ENCODE results near the gene ZNF274.

DNA sequence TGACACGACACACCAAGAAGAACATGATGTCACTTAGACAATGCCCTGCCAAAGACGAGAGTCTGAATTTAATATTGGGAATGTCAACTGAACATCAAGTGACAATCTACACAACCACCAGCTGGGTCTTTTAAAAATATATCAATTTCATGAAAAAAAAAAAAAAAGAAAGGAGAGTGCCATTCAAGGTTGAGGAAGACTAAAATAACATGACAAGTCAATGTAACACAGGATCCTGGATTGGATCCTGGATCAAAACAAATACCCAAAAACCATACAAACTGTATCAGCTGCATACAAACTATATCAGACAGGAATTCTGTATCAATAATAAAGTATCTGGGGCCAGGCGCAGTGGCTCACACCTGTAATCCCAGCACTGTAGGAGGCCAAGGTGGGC, 37.0 kb upstream of the ZNF274 start:
- TF ChIP-seq, protein P1, sequence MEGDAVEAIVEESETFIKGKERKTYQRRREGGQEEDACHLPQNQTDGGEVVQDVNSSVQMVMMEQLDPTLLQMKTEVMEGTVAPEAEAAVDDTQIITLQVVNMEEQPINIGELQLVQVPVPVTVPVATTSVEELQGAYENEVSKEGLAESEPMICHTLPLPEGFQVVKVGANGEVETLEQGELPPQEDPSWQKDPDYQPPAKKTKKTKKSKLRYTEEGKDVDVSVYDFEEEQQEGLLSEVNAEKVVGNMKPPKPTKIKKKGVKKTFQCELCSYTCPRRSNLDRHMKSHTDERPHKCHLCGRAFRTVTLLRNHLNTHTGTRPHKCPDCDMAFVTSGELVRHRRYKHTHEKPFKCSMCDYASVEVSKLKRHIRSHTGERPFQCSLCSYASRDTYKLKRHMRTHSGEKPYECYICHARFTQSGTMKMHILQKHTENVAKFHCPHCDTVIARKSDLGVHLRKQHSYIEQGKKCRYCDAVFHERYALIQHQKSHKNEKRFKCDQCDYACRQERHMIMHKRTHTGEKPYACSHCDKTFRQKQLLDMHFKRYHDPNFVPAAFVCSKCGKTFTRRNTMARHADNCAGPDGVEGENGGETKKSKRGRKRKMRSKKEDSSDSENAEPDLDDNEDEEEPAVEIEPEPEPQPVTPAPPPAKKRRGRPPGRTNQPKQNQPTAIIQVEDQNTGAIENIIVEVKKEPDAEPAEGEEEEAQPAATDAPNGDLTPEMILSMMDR (IDR thresholded peaks at IDR 0.05), result no peak
- TF ChIP-seq POLR2A (IDR thresholded peaks at IDR 0.05), result no peak
